HFF-Myc (cell line): ENCODE measurements around the gene GGA1.
A peak's percentile ranks its signal among the peaks of the same experiment; 100 is the strongest.
"Not testable (repeated sequence)": the region's sequence is repeated elsewhere in the genome, so short reads cannot be mapped to it uniquely, and the experiment has no call there.

ENCODE experiments used
- DNase-seq: peaks from one replicate; pipeline ENCODE4 v3.0.0-alpha.2; 2011; ENCODE audit warnings: low read depth; ENCODE audit errors: extremely low read depth
- H3K4me3 ChIP-seq: replicated peaks from 2 replicates; pipeline ENCODE4 v1.5.1; 2011; ENCODE audit warnings: low read depth, mild to moderate bottlenecking, control low read depth, low read length
- CTCF ChIP-seq: IDR thresholded peaks from 2 replicates; pipeline ENCODE4 v1.5.1; 2012; ENCODE audit warnings: mild to moderate bottlenecking, low read depth, low read length, control low read depth; ENCODE audit errors: missing control alignments

The GGA1 gene

GRCh38 chr22:37604875-37605274 is 3.8 kb upstream of the GGA1 start:
- H3K4me3 ChIP-seq: no peak overlapping the region
- no peak for TF ChIP-seq CTCF
- no peak for DNase-seq

GRCh38 chr22:37607010-37607934 is 1.4 kb upstream of the GGA1 start:
- TF ChIP-seq CTCF: peak; percentile 100
- peak overlapping the region; percentile 88 for H3K4me3 ChIP-seq
- DNase-seq: no peak

DNA sequence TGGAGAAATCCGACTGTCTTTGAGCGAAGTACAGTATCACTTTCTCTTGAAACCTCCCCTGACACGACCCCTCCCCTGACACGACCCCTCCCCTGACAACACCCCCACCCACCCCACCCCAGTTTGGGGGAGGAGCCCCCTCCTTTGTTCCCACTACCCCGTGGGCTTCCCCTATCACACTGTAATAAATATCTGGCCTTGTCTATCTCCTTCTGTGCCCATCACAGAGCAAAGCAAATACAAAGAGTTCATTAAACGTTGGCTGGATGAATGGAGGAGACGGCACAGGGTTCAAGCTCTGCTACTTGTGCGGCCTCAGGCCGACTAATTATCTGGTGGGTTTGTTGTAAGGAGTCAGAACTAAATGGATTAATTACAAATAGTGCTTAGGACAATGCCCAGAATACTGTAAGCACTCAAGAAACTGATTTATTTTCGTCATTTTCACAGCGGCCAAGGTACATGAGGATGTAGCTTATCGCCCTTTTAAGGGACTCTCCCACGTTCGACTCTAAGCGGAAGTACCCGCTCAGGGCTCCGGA is 628 bp upstream of the GGA1 start:
- peak overlapping the region; percentile 88 for H3K4me3 ChIP-seq
- no peak for DNase-seq
- TF ChIP-seq CTCF: no peak

DNA sequence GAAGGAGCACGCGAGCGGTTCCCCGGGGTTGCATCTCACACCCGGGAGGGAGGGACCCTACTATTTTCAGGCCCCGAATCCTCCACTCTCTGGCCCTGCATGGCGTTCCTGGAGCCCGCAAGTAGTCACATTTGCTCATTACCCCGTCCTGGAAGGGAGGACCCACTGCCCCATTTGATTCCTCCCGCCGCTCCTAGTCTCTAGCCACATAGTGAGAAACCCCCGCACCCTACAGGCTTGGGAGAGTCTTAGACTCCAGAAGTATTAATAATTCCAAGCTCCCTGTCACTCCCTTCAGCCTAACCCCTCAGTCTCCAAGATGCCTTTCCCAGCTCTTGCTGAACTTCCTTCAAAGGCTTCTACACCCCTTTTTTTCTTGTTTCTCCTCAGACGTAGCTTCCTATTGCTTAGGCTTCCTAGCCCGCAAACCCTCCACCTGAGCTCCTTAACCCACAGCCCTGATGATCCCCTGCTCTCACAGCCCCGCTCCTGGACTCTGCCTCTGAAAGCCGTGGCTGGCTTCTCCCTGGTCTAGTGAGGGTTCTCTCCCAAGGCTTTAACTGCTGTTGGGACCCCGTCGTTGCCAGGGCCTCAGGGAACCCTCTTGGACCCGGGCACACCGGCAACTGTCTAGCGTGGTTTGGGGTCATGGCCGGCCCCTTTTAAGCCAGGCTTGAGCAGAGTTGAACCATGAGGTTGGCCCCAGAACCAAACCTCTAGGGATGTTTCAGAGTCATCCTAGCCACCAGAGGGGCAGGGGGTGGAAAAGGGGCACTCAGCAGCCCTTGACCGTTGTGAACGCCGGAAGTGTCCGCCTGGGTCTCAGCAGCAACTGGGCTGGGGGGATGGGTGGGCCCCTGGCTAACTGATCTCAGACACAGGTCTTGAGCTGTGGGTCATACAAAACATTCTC is 862 bp downstream of the GGA1 start:
- TF ChIP-seq CTCF: no peak
- DNase-seq: no peak
- H3K4me3 ChIP-seq: peak overlapping the region; percentile 88

- peak overlapping the region; percentile 88 for H3K4me3 ChIP-seq
These were observed 1.5 kb downstream of the GGA1 start for GRCh38 chr22:37610153-37610475.

GRCh38 chr22:37610480-37611129 is 2.0 kb downstream of the GGA1 start:
- no peak for DNase-seq
- peak overlapping the region; percentile 88 for H3K4me3 ChIP-seq
- no peak for TF ChIP-seq CTCF

More at GRCh38 chr22:37610153-37610475, 1.5 kb downstream of the GGA1 start:
- not testable (repeated sequence) for DNase-seq
